K562 (cell line): Measurements from ENCODE around the gene SNRNP200. TPM values are rescaled to one million over a fixed set of nuclear protein-coding genes. Genes with fewer than 3 reads are reported as not detected.

Experiments
- ATAC-seq: fragments of 200-7000 bp; cut with Tn5 transposase; 3 replicates; pipeline ENCODE4 v1.9.1; 2020; ENCODE audit warnings: moderate library complexity
- BruUV-seq: library from RNA; stranded (reverse); fragments of 400-500 nt; replicated peaks from 2 replicates; lab custom pipeline; 2021; lab: Mats Ljungman, UMichigan
- CTCF ChIA-PET: fragments of 300-600 bp; formaldehyde crosslinking; extraction: SDS; loops from one replicate; lab custom pipeline; 2021; ENCODE audit warnings: low intra/inter-chr PET ratio; lab: Yijun Ruan, JAX
- POLR2A ChIA-PET: fragments of 300-600, 350-650 bp; sonication (Branson Sonifier 250); formaldehyde crosslinking; extraction: SDS; loops from one replicate; lab custom pipeline; 2021; ENCODE audit warnings: antibody characterized with exemption, inconsistent platforms; lab: Yijun Ruan, JAX
- DNase-seq, 4 experiments: peaks; one replicate each; pipeline versions ENCODE4 v3.0.0 to v3.0.0-alpha.2; 2011 to 2018; ENCODE audit warnings: low spot score in 3 of 4, mixed read lengths in 3 of 4; ENCODE audit errors: extremely low read depth in 1 of 4
- FAIRE-seq: peaks from 2 replicates; lab custom pipeline; 2011; peaks lifted over from hg19 to GRCh38; lab: Jason Lieb, UNC
- H2AFZ ChIP-seq: 2 replicates; pipeline ENCODE4 v1.6.0; 2011; ENCODE audit warnings: low read depth, low read length, control low read depth, inconsistent platforms
- H3K27ac ChIP-seq: fragments of 200-600 bp; 3 replicates; pipeline ENCODE4 v1.8.0; 2011; ENCODE audit warnings: low read depth, mild to moderate bottlenecking, control low read depth, inconsistent platforms, low read length, moderate library complexity, mixed read lengths; ENCODE audit errors: extremely low read depth
- H3K27me3 ChIP-seq, 2 experiments: fragments of 300-600 bp in 1 of 2; 2 replicates in 1 of 2; 3 replicates in 1 of 2; pipeline versions ENCODE4 v1.6.0 to v1.8.0; 2011; ENCODE audit warnings: inconsistent platforms in 2 of 2, low read length in 2 of 2, mild to moderate bottlenecking in 1 of 2, mixed read lengths in 1 of 2, moderate library complexity in 1 of 2; ENCODE audit not compliant: control insufficient read depth in 2 of 2, insufficient read depth in 2 of 2
- H3K36me3 ChIP-seq: fragments of 300-600 bp; 3 replicates; pipeline ENCODE4 v1.8.0; 2011; ENCODE audit warnings: mild to moderate bottlenecking, low read length, inconsistent platforms; ENCODE audit not compliant: control insufficient read depth, insufficient read depth
- H3K4me1 ChIP-seq, 2 experiments: fragments of 200-600 bp in 1 of 2; replicated peaks in 1 of 2; 2 replicates in 1 of 2; 3 replicates in 1 of 2; pipeline versions ENCODE4 v1.5.1 to v1.8.0; 2011; ENCODE audit warnings: inconsistent platforms in 2 of 2, low read length in 2 of 2, mild to moderate bottlenecking in 1 of 2, mixed read lengths in 1 of 2, moderate library complexity in 1 of 2; ENCODE audit not compliant: control insufficient read depth in 2 of 2, insufficient read depth in 2 of 2
- H3K4me2 ChIP-seq: 2 replicates; pipeline ENCODE4 v1.6.1; 2011; ENCODE audit warnings: low read length, control low read depth, inconsistent platforms, mixed read lengths; ENCODE audit not compliant: insufficient read depth
- H3K4me3 ChIP-seq: fragments of 200-600 bp; sonication (generic), shearing (Covaris generic); 2 replicates; pipeline ENCODE4 v1.5.1; 2016; ENCODE audit warnings: control low read depth, inconsistent platforms
- H3K79me2 ChIP-seq: fragments of 200-600 bp; 3 replicates; pipeline ENCODE4 v1.8.0; 2011; ENCODE audit warnings: low read length, inconsistent platforms; ENCODE audit not compliant: control insufficient read depth, insufficient read depth
- H3K9ac ChIP-seq, 2 experiments: 2 replicates each; pipeline versions ENCODE4 v1.6.0 to v1.6.1; 2011; ENCODE audit warnings: low read depth in 2 of 2, low read length in 2 of 2, control low read depth in 1 of 2, inconsistent platforms in 1 of 2, mild to moderate bottlenecking in 1 of 2, mixed read lengths in 1 of 2; ENCODE audit not compliant: insufficient read depth in 1 of 2
- H3K9me1 ChIP-seq: one replicate; pipeline ENCODE4 v1.6.0; 2011; ENCODE audit warnings: inconsistent platforms, mild to moderate bottlenecking, low read length, moderate library complexity; ENCODE audit not compliant: control insufficient read depth, insufficient read depth
- H3K9me3 ChIP-seq: replicated peaks from 2 replicates; pipeline ENCODE4 v1.5.1; 2011; ENCODE audit warnings: low read depth, low read length, inconsistent platforms; ENCODE audit not compliant: control insufficient read depth, insufficient read depth
- H4K20me1 ChIP-seq: replicated peaks from 2 replicates; pipeline ENCODE4 v1.6.1; 2011; ENCODE audit warnings: low read length, inconsistent platforms, mixed read lengths; ENCODE audit not compliant: control insufficient read depth, insufficient read depth
- BACH1 ChIP-seq: fragments of 200-800 bp; sonication (Bioruptor generic); IDR thresholded peaks from 2 replicates; pipeline ENCODE4 v1.6.1; 2016; ENCODE audit warnings: missing genetic modification characterization, missing compliant biosample characterization
- EWSR1 ChIP-seq: fragments of 450-650 bp; IDR thresholded peaks from 2 replicates; pipeline ENCODE4 v1.6.1; 2018; ENCODE audit warnings: borderline replicate concordance, mild to moderate bottlenecking, low read depth, moderate library complexity; ENCODE audit not compliant: partially characterized antibody
- HDAC2 ChIP-seq: fragments of 450-650 bp; IDR thresholded peaks from 2 replicates; pipeline ENCODE4 v1.6.1; 2016; ENCODE audit warnings: mild to moderate bottlenecking
- L3MBTL2 ChIP-seq: fragments of 450-650 bp; IDR thresholded peaks from 2 replicates; pipeline ENCODE4 v1.6.1; 2016; ENCODE audit warnings: mild to moderate bottlenecking, moderate library complexity
- MAFK ChIP-seq: IDR thresholded peaks from 2 replicates; pipeline ENCODE4 v1.6.1; 2011; ENCODE audit warnings: low read length, improper control_type of control experiment
- POLR2AphosphoS2 ChIP-seq: IDR thresholded peaks from 2 replicates; pipeline ENCODE4 v1.6.1; 2012; ENCODE audit warnings: low read length, improper control_type of control experiment
- POLR2AphosphoS5 ChIP-seq: IDR thresholded peaks from 2 replicates; pipeline ENCODE4 v1.6.1; 2011; ENCODE audit warnings: mild to moderate bottlenecking, low read depth, low read length, moderate library complexity; ENCODE audit not compliant: control insufficient read depth, insufficient read depth
- PTBP1 ChIP-seq: fragments of 200-400 bp; formaldehyde crosslinking; IDR thresholded peaks from 2 replicates; pipeline ENCODE4 v1.6.1; 2017; ENCODE audit warnings: low read depth, low read length
- RBBP5 ChIP-seq: fragments of 200-600 bp; sonication (generic); IDR thresholded peaks from 2 replicates; pipeline ENCODE4 v1.6.1; 2012; ENCODE audit warnings: borderline replicate concordance, mild to moderate bottlenecking, low read length, control low read depth, inconsistent platforms; ENCODE audit not compliant: insufficient read depth, poor library complexity, severe bottlenecking
- TCF3 ChIP-seq: sonication (generic); formaldehyde crosslinking; IDR thresholded peaks from 2 replicates; pipeline ENCODE4 v1.4.0; 2020; ENCODE audit warnings: mild to moderate bottlenecking, missing genetic modification reagents
- ZBTB1 ChIP-seq: sonication (generic); formaldehyde crosslinking; IDR thresholded peaks from 2 replicates; pipeline ENCODE4 v1.8.1; 2023; ENCODE audit warnings: missing genetic modification reagents, low read depth, mild to moderate bottlenecking, borderline replicate concordance
- ZNF143 ChIP-seq: sonication (generic); formaldehyde crosslinking; IDR thresholded peaks from 2 replicates; pipeline ENCODE4 v1.9.0; 2022; ENCODE audit warnings: mild to moderate bottlenecking, missing genetic modification reagents
- ZNF408 ChIP-seq: fragments of 250-450 bp; sonication (Bioruptor Pico); IDR thresholded peaks from 2 replicates; pipeline ENCODE4 v1.4.0; 2020; ENCODE audit warnings: low read depth, mild to moderate bottlenecking, moderate library complexity
- ZNF764 ChIP-seq: fragments of 250-450 bp; sonication (Bioruptor Pico); IDR thresholded peaks from 2 replicates; pipeline ENCODE4 v1.4.0; 2020; ENCODE audit warnings: low read depth, mild to moderate bottlenecking, moderate library complexity
- ZNF780A ChIP-seq: fragments of 250-450 bp; sonication (Bioruptor Pico); IDR thresholded peaks from 2 replicates; pipeline ENCODE4 v1.5.0; 2021; ENCODE audit warnings: mild to moderate bottlenecking
- WGBS: fragments of 100-300 bp; shearing (Covaris generic); methylation state at CpG from one replicate; pipeline ENCODE4 v1.1.6; 2016; ENCODE audit warnings: low coverage, mixed read lengths; ENCODE audit not compliant: insufficient coverage; ENCODE audit errors: missing lambda C conversion rate; 5-methylcytosine and 5-hydroxymethylcytosine counted together
- in situ Hi-C: fragments of 300-500 bp; cut with MboI; formaldehyde crosslinking; loops from 4 replicates; pipeline ENCODE4 v1.15.0; 2018; ENCODE audit warnings: inconsistent platforms, mixed read lengths
- intact Hi-C: fragments of 100-400 bp; cut with micrococcal nuclease; formaldehyde crosslinking; loops from 2 replicates; pipeline ENCODE4 v1.14.2; 2022
- polyA plus RNA-seq, 8 experiments: library from polyadenylated mRNA; depleted of rRNA in 4 of 8; stranded (reverse) in 5 of 8; unstranded in 3 of 8; fragments of >200 nt; fragmentation: Nextera tagmentation in 2 of 8; fragmentation: Illumina TruSeq in 1 of 8; extraction: Ambion mirVana in 2 of 8; extraction: Trizol in 1 of 8; gene quantifications; 2 replicates each; pipeline versions ENCODE4 v1.2.1 to v1.2.3, GENCODE V29; 2011 to 2014; ENCODE audit warnings: inconsistent platforms in 1 of 8, missing spikeins in 1 of 8
- total RNA-seq, 7 experiments: library from RNA; depleted of rRNA in 6 of 7; stranded (reverse); fragments of >200 nt in 6 of 7; fragmentation: Illumina TruSeq in 2 of 7; extraction: Trizol in 2 of 7; gene quantifications; 2 replicates each; pipeline versions ENCODE4 v1.2.1 to v1.2.3, GENCODE V29; 2011 to 2021; ENCODE audit warnings: low replicate concordance in 1 of 7
- TF ChIP-seq, protein P1 (sequence below): IDR thresholded peaks from 2 replicates; pipeline ENCODE4 v1.6.1; 2014; ENCODE audit warnings: antibody characterized with exemption

SNRNP200 gene
- total and polyA plus RNA-seq, 9 of the 15 experiments (the other 6 are each of a cell fraction or from before 2014, with no cell fraction given) = 76.1 to 231 (median 155) TPM

DNA sequence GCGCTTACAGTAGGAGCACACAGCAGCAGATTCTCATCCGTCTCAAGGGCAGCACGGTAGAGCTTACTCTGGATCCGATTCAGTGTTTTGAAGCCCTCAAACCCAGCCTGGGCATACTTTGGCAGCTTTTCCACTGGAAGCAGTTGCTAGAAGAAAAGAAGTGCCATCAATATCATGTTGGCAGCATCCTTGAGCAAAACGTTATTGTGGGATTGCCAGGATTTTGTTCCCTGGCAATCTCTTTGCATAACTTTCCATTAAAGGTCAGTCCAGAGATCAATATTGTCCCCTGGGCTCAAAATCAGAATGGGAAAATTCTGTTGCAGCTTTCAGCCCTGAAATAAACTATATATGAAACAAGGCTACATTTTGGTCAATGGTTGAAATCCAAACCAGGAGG is 8.4 kb downstream of the SNRNP200 start:
- H3K36me3 ChIP-seq = peaks cover 97% of the 10 kb centered on the region
- peaks cover 3% of the 10 kb centered on the region for H4K20me1 ChIP-seq
- peaks cover 16% of the 10 kb centered on the region for H3K79me2 ChIP-seq
- CTCF ChIA-PET = no interaction called here
- H2AFZ ChIP-seq = no peak overlapping the region
- no peaks in the 10 kb centered on the region for H3K9me1 ChIP-seq
- no peak overlapping the region for H3K27ac ChIP-seq
- ATAC-seq (no peak), DNase-seq (no peak), FAIRE-seq (no peak)
- no TSS peak for BruUV-seq
- H3K4me1 ChIP-seq = peaks cover 0 to 2% of the 10 kb centered on the region in 2 experiments; a peak in 2 of 5 replicates
- in situ Hi-C loops (no loop called here), intact Hi-C loops (no loop called here)
- POLR2A ChIA-PET = interaction anchor here (0.6 to 1.9 kb wide), 4 partner anchors 8 to 1245 kb away, joined by 3 to 7 read pairs (median 4); partner anchors contain the start of gene SNRNP200
- H3K4me2 ChIP-seq = no peak overlapping the region
- WGBS = 89% methylated on average over 5 of the region's 5 CpGs
- H3K27me3 ChIP-seq = no peaks in the 10 kb centered on the region
- H3K9ac ChIP-seq = no peak overlapping the region
- no peaks in the 10 kb centered on the region for H3K9me3 ChIP-seq
- H3K4me3 ChIP-seq = no peak overlapping the region
- TF ChIP-seq RBBP5 = no peak
- no peak for TF ChIP-seq POLR2AphosphoS2
- TF ChIP-seq, protein P1, sequence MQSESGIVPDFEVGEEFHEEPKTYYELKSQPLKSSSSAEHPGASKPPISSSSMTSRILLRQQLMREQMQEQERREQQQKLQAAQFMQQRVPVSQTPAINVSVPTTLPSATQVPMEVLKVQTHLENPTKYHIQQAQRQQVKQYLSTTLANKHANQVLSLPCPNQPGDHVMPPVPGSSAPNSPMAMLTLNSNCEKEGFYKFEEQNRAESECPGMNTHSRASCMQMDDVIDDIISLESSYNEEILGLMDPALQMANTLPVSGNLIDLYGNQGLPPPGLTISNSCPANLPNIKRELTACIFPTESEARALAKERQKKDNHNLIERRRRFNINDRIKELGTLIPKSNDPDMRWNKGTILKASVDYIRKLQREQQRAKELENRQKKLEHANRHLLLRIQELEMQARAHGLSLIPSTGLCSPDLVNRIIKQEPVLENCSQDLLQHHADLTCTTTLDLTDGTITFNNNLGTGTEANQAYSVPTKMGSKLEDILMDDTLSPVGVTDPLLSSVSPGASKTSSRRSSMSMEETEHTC = no peak
- no peak for TF ChIP-seq ZNF780A (CRISPR knock-in tag)
- no peak for TF ChIP-seq L3MBTL2
- no peak for TF ChIP-seq HDAC2
- TF ChIP-seq ZNF408 (CRISPR knock-in tag) = no peak
- no peak for TF ChIP-seq BACH1 (tag)
- no peak for TF ChIP-seq ZNF764 (CRISPR knock-in tag)
- TF ChIP-seq MAFK = no peak
- TF ChIP-seq ZNF143 (CRISPR knock-in tag) = no peak
- TF ChIP-seq TCF3 (CRISPR knock-in tag) = no peak
- TF ChIP-seq EWSR1 = no peak
- no peak for TF ChIP-seq ZBTB1 (CRISPR knock-in tag)
- TF ChIP-seq PTBP1 = no peak
- TF ChIP-seq POLR2AphosphoS5 = no peak
